ENCODE data around the gene F2RL3. TPM values are rescaled to one million over a fixed set of nuclear protein-coding genes. Genes with fewer than 3 reads are reported as not detected.

F2RL3 gene
- total and polyA plus RNA-seq, 9 of the 15 experiments (the other 6 are each of a cell fraction or from before 2014, with no cell fraction given) = 1.4 to 27.6 (median 11.9) TPM

DNA sequence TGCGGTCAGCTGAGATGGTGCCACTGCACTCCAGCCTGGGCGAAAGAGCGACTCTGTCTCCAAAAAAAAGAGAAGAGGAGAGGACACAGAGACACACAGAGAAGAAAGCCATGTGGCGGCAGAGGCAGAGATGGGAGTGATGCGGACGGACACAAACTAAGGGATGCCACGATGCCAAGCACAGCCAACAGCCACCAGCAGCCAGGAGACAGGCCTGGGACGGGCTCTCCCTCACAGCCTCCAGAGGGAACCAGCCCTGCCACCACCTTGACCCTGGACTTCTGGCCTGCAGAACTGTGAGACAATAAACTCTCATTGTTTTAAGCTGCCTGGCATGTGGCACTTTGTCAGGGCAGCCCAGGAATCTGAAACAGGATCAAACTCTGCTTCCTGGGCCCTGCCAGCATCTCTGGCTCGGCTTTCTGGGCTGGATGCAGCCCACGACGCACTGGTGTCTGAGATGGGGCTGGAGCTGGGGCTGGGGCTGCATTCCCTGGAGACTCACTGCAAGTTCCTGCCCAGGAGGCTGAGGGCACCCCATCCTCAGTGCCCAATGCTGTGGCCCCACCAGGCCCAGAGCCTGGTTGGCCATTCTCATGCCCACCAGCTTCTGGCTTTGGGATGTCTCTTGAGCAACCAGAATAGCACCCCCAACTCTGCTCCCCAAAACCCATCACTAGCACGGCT lies 3.0 kb downstream of the F2RL3 start (continued):
- TF ChIP-seq ZNF707 (CRISPR knock-in tag; conservative IDR thresholded peaks at IDR 0.05) (no peak), TFAP4 (CRISPR knock-in tag; IDR thresholded peaks at IDR 0.05; ENCODE audit: borderline replicate concordance) (0 out of 2 replicates have a peak, but pooled peaks have one; percentile 13), FOXP1 (CRISPR knock-in tag; IDR thresholded peaks at IDR 0.05) (no peak), TEAD2 (tag; IDR thresholded peaks at IDR 0.05) (no peak), ZNF655 (CRISPR knock-in tag; IDR thresholded peaks at IDR 0.05) (no peak), TEAD4 (IDR thresholded peaks at IDR 0.05; ENCODE audit: low read length) (0 out of 2 replicates have a peak, but pooled peaks have one; percentile 6), TEAD4 (CRISPR knock-in tag; IDR thresholded peaks at IDR 0.05; ENCODE audit: borderline replicate concordance) (no peak), RFX5 (IDR thresholded peaks at IDR 0.05; ENCODE audit: low read depth, low read length) (no peak), PKNOX1 (IDR thresholded peaks at IDR 0.05) (no peak), RBFOX2 (IDR thresholded peaks at IDR 0.05; ENCODE audit: low read depth, low read length) (peak; percentile 74), ZNF23 (CRISPR knock-in tag; IDR thresholded peaks at IDR 0.05) (no peak), ZNF584 (CRISPR knock-in tag; IDR thresholded peaks at IDR 0.05; ENCODE audit: low read depth) (no peak), MBD1 (CRISPR knock-in tag; IDR thresholded peaks at IDR 0.05) (no peak), ZNF444 (CRISPR knock-in tag; IDR thresholded peaks at IDR 0.05) (no peak), PTBP1 (IDR thresholded peaks at IDR 0.05; ENCODE audit: low read depth, low read length) (no peak), CBX2 (IDR thresholded peaks at IDR 0.05; ENCODE audit: insufficient read depth, low read length, poor library complexity, severe bottlenecking) (no peak)
- TF ChIP-seq, protein P1, sequence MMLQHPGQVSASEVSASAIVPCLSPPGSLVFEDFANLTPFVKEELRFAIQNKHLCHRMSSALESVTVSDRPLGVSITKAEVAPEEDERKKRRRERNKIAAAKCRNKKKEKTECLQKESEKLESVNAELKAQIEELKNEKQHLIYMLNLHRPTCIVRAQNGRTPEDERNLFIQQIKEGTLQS (IDR thresholded peaks at IDR 0.05) = no peak
- TF ChIP-seq, protein P1 (CRISPR knock-in tag; conservative IDR thresholded peaks at IDR 0.05) = no peak
